Mononuclear cell (primary cell): Measurements from ENCODE around the gene DBN1. TPM values are rescaled to one million over a fixed set of nuclear protein-coding genes. Genes with fewer than 3 reads are reported as not detected.
A peak's percentile ranks its signal among the peaks of the same experiment; 100 is the strongest.

Experiments
- H3K27me3 ChIP-seq: 2 replicates; pipeline ENCODE4 v1.6.0; 2011; ENCODE audit warnings: low read length, control low read depth; ENCODE audit not compliant: insufficient read depth
- H3K4me1 ChIP-seq: 2 replicates; pipeline ENCODE4 v1.5.1; 2011; ENCODE audit warnings: mild to moderate bottlenecking, low read length, control low read depth; ENCODE audit not compliant: insufficient read depth
- H3K4me3 ChIP-seq: 2 replicates; pipeline ENCODE4 v1.5.1; 2011; ENCODE audit warnings: mild to moderate bottlenecking, low read length, moderate library complexity
- H3K9me3 ChIP-seq: 2 replicates; pipeline ENCODE4 v1.5.1; 2011; ENCODE audit warnings: low read depth, mild to moderate bottlenecking, control low read depth, low read length
- total RNA-seq: library from RNA; depleted of rRNA; stranded (reverse); fragments of >200 nt; gene quantifications from one replicate; pipeline ENCODE4 v1.2.3, GENCODE V29; 2012

Gene DBN1
- total RNA-seq, result 4.6 TPM

- peaks cover 38% of the 10 kb centered on the region for H3K4me1 ChIP-seq
- peaks cover 15% of the 10 kb centered on the region for H3K27me3 ChIP-seq
- no peak within 1 kb of the TSS for H3K4me3 ChIP-seq
- H3K9me3 ChIP-seq, result no peaks in the 10 kb centered on the region
Observed at GRCh38 chr5:177473443-177474001, at the start of gene DBN1. TSS of gene DBN1 (minus strand) at chr5:177473634. CDS start at chr5:177473521, 113 bp downstream.

- peaks cover 16% of the 10 kb centered on the region for H3K4me1 ChIP-seq
- no peaks in the 10 kb centered on the region for H3K9me3 ChIP-seq
- H3K4me3 ChIP-seq, result no peak overlapping the region
- H3K27me3 ChIP-seq, result no peaks in the 10 kb centered on the region
Observed at GRCh38 chr5:177520916-177521513, 47.6 kb upstream of the DBN1 start.

GRCh38 chr5:177520271-177520670 is 46.8 kb upstream of the DBN1 start:
- Histone ChIP-seq H3K4me1 (peaks cover 23% of the 10 kb centered on the region), H3K4me3 (no peak overlapping the region), H3K27me3 (no peaks in the 10 kb centered on the region), H3K9me3 (no peaks in the 10 kb centered on the region)

GRCh38 chr5:177519463-177520235 is 46.2 kb upstream of the DBN1 start:
- no peak overlapping the region for H3K4me3 ChIP-seq

GRCh38 chr5:177516601-177517568 is 43.5 kb upstream of the DBN1 start, which contains the start of gene DDX41:
TSS of gene DDX41 (minus strand) at chr5:177516961. CDS start at chr5:177516945, 16 bp downstream.
- H3K27me3 ChIP-seq, result no peaks in the 10 kb centered on the region
- H3K4me3 ChIP-seq, result peak within 1 kb of the TSS; percentile 83
- H3K4me1 ChIP-seq, result peaks cover 31% of the 10 kb centered on the region
- H3K9me3 ChIP-seq, result no peaks in the 10 kb centered on the region

More at GRCh38 chr5:177519463-177520235, 46.2 kb upstream of the DBN1 start:
- no peaks in the 10 kb centered on the region for H3K9me3 ChIP-seq
- H3K27me3 ChIP-seq, result no peaks in the 10 kb centered on the region
- H3K4me1 ChIP-seq, result peaks cover 28% of the 10 kb centered on the region

GRCh38 chr5:177515580-177515979 is 42.1 kb upstream of the DBN1 start:
- H3K27me3 ChIP-seq, result no peaks in the 10 kb centered on the region
- H3K9me3 ChIP-seq, result no peaks in the 10 kb centered on the region
- peaks cover 44% of the 10 kb centered on the region for H3K4me1 ChIP-seq
- H3K4me3 ChIP-seq, result no peak overlapping the region

GRCh38 chr5:177514541-177514940 is 41.1 kb upstream of the DBN1 start:
- H3K9me3 ChIP-seq, result no peaks in the 10 kb centered on the region
- no peak overlapping the region for H3K4me3 ChIP-seq
- no peaks in the 10 kb centered on the region for H3K27me3 ChIP-seq
- H3K4me1 ChIP-seq, result peaks cover 53% of the 10 kb centered on the region

GRCh38 chr5:177513500-177513899 is 40.1 kb upstream of the DBN1 start:
- Histone ChIP-seq H3K4me1 (peaks cover 50% of the 10 kb centered on the region), H3K27me3 (no peaks in the 10 kb centered on the region), H3K9me3 (no peaks in the 10 kb centered on the region), H3K4me3 (no peak overlapping the region)

- H3K9me3 ChIP-seq, result no peaks in the 10 kb centered on the region
- no peak overlapping the region for H3K4me3 ChIP-seq
- no peaks in the 10 kb centered on the region for H3K27me3 ChIP-seq
- H3K4me1 ChIP-seq, result peaks cover 56% of the 10 kb centered on the region
Observed at GRCh38 chr5:177512736-177513380, 39.4 kb upstream of the DBN1 start.

GRCh38 chr5:177511796-177512675 is 38.6 kb upstream of the DBN1 start:
- Histone ChIP-seq H3K4me1 (peaks cover 59% of the 10 kb centered on the region), H3K4me3 (no peak overlapping the region), H3K27me3 (no peaks in the 10 kb centered on the region), H3K9me3 (no peaks in the 10 kb centered on the region)

GRCh38 chr5:177511181-177511580 is 37.7 kb upstream of the DBN1 start:
- no peaks in the 10 kb centered on the region for H3K9me3 ChIP-seq
- H3K4me3 ChIP-seq, result no peak overlapping the region
- peaks cover 61% of the 10 kb centered on the region for H3K4me1 ChIP-seq
- H3K27me3 ChIP-seq, result no peaks in the 10 kb centered on the region

- no peaks in the 10 kb centered on the region for H3K27me3 ChIP-seq
- no peaks in the 10 kb centered on the region for H3K9me3 ChIP-seq
- peak overlapping the region; percentile 79 for H3K4me3 ChIP-seq
- H3K4me1 ChIP-seq, result peaks cover 55% of the 10 kb centered on the region
Observed at GRCh38 chr5:177510567-177511053, 37.2 kb upstream of the DBN1 start.

- Histone ChIP-seq H3K9me3 (no peaks in the 10 kb centered on the region), H3K4me3 (peak overlapping the region; percentile 79), H3K27me3 (no peaks in the 10 kb centered on the region), H3K4me1 (peaks cover 50% of the 10 kb centered on the region)
Observed at GRCh38 chr5:177509991-177510566, 36.6 kb upstream of the DBN1 start.
